Choroid plexus epithelial cell (primary cell): ENCODE data around the gene ZNF77.

Experiments
- DNase-seq: peaks from one replicate; pipeline ENCODE4 v3.0.0-alpha.2; 2010; ENCODE audit warnings: low read depth
- H3K4me3 ChIP-seq: 2 replicates; pipeline ENCODE4 v1.5.1; 2011; ENCODE audit warnings: low read depth, mild to moderate bottlenecking, control low read depth, low read length, moderate library complexity
- TF ChIP-seq, protein P1 (sequence below): conservative IDR thresholded peaks from 2 replicates; pipeline ENCODE4 v1.5.1; 2011; ENCODE audit warnings: low read depth, mild to moderate bottlenecking, control low read depth, inconsistent platforms, low read length, moderate library complexity

Gene ZNF77

DNA sequence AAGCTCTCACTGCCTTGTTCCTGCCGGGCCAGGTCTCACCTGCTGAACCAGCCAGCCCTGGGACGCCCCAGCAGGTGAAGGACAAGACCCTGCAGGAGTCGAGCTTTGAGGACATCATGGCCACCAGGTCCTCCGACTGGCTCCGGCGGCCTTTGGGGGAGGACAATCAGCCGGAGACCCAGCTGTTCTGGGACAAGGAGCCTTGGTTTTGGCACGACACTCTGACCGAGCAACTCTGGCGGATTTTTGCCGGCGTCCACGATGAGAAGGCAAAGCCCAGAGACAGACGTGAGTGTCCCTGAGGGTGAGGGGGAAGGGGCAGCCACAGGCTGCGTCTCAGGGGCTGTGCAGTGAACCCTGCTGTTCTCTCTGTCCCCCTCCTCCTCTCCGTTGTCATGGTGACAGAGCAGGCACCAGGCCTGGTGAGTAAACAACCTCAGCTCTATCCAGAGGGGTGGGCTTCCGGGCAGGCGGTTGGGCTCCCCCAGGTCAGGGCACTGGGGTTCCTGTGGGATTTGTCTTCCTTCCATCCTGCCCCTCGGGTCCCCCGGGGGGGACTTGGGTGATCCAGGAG is 42.3 kb upstream of the ZNF77 start:
- TF ChIP-seq, protein P1, sequence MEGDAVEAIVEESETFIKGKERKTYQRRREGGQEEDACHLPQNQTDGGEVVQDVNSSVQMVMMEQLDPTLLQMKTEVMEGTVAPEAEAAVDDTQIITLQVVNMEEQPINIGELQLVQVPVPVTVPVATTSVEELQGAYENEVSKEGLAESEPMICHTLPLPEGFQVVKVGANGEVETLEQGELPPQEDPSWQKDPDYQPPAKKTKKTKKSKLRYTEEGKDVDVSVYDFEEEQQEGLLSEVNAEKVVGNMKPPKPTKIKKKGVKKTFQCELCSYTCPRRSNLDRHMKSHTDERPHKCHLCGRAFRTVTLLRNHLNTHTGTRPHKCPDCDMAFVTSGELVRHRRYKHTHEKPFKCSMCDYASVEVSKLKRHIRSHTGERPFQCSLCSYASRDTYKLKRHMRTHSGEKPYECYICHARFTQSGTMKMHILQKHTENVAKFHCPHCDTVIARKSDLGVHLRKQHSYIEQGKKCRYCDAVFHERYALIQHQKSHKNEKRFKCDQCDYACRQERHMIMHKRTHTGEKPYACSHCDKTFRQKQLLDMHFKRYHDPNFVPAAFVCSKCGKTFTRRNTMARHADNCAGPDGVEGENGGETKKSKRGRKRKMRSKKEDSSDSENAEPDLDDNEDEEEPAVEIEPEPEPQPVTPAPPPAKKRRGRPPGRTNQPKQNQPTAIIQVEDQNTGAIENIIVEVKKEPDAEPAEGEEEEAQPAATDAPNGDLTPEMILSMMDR, result no peak
- H3K4me3 ChIP-seq, result no peak overlapping the region
- DNase-seq, result no peak

DNA sequence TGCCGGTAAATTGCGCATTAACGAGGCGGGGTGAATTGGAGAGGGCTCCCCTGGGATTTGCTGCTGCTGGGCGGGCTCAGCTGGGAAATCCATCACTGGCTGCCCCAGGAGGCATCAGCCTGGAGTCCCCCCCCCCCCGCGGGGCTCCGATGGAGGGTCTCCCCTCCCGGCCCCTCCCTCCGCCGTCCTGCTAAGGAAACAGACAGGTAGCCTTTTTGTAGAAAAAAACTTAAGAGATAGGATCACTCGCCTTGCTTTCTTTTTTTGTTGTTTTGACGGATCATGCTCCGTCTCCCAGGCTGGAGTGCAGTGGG is 39.4 kb upstream of the ZNF77 start:
- TF ChIP-seq, protein P1, result no peak
- no peak for DNase-seq
- H3K4me3 ChIP-seq, result peak overlapping the region; percentile 47

GRCh38 chr19:2983351-2984214 is 38.8 kb upstream of the ZNF77 start:
- TF ChIP-seq, protein P1, result no peak
- H3K4me3 ChIP-seq, result peak overlapping the region; percentile 47
- peak; percentile 86 for DNase-seq

DNA sequence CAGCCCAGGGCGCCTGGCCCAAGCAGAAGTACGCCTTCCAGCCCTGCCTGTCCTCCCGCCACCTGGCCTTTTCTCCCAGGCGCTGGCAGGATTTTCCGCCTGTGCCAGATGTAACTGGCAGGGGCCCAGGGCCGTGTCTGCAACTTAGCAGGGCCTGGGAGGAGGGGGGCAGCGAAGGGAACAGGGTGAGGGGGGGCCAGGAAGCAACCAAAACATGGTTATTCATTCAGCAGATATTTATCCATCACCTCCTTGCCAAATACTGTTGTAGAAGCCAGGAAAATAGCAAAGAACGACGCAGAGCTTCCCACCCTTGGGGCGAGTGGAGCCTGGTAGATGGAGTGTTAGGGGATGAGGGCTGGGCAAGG is 38.2 kb upstream of the ZNF77 start:
- H3K4me3 ChIP-seq, result no peak overlapping the region
- TF ChIP-seq, protein P1, result no peak
- DNase-seq, result peak; percentile 87

DNA sequence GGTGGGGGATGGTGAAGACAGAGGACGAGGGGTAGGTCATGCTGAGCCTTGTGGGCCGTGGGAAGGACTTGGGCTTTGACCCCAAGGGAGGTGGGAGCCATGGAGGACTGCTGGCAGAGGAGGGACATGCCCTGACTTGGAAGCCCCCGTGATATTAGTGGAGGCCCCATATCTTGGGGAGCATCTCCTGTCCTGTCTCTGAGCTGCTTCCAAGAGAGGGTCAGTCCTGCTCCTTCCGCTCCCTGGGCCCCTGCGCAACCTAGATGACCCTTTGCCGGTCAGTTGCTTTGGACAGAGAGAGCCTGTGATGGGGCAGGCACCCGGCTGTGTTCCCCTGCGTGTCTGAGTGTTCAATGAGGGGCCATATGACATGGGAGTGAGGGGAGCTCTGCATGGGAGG is 37.8 kb upstream of the ZNF77 start:
- H3K4me3 ChIP-seq, result no peak overlapping the region
- DNase-seq, result no peak
- TF ChIP-seq, protein P1, result no peak

- H3K4me3 ChIP-seq, result no peak overlapping the region
- TF ChIP-seq, protein P1, result no peak
- no peak for DNase-seq
Observed at GRCh38 chr19:2981898-2982297, 37.1 kb upstream of the ZNF77 start.

DNA sequence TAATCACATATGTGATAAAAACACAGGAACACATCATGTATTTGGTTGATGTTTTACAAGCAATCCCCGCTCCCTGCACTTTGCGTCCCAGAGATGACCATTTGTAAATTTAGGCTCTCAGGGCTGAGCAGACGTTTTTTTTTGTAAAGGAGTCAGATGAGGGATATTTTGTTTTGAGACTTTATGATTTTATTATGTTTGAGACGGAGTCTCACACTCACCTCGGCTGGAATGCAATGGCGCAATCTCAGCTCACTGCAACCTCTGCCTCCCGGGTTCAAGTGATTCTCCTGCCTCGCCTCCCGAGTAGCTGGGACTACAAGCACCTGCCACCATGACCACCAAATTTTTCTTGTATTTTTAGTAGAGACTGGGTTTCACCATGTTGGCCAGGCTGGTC is 34.0 kb upstream of the ZNF77 start:
- TF ChIP-seq, protein P1, result no peak
- no peak overlapping the region for H3K4me3 ChIP-seq
- peak; percentile 30 for DNase-seq
